ENCODE results near the gene PHACTR2.
"Not testable (repeated sequence)": the region's sequence is repeated elsewhere in the genome, so short reads cannot be mapped to it uniquely, and the experiment has no call there.

The PHACTR2 gene

GRCh38 chr6:143840595-143841265, 163.0 kb downstream of the PHACTR2 start:
- Mint-ChIP-seq H3K4me3 (no peak overlapping the region), H3K27me3 (ENCODE audit: low read depth) (no peaks in the 10 kb centered on the region), H3K9me3 (no peaks in the 10 kb centered on the region), H3K4me1 (ENCODE audit: low read depth) (peaks cover 9% of the 10 kb centered on the region), H3K27ac (no peak overlapping the region), H3K36me3 (ENCODE audit: low read depth) (peaks cover 14% of the 10 kb centered on the region)

DNA sequence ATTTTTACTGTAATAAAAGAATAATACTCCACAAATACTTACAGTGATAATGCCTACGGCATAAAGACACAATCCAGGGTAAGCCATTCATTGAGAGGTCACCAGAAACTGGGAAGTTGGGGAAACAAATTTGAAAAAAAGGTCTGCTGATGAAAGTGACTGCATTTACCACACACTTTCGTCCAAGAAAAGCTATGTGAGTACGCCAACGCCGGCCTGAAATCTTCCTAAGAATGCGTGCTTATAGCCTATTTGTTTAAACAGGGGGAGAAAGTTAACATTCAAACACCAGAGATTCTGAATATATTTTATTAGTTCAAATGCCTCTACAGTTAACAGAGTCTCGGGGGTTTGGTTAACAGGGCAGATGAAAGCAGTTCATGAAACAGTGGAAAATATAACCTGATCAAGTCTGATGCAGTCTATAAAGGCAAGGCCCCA, 164.7 kb downstream of the PHACTR2 start:
- Mint-ChIP-seq H3K4me3 (peak overlapping the region; percentile 96), H3K9me3 (no peaks in the 10 kb centered on the region), H3K27ac (peak overlapping the region; percentile 95), H3K27me3 (ENCODE audit: low read depth) (no peaks in the 10 kb centered on the region), H3K4me1 (ENCODE audit: low read depth) (peaks cover 13% of the 10 kb centered on the region), H3K36me3 (ENCODE audit: low read depth) (peaks cover 24% of the 10 kb centered on the region)

DNA sequence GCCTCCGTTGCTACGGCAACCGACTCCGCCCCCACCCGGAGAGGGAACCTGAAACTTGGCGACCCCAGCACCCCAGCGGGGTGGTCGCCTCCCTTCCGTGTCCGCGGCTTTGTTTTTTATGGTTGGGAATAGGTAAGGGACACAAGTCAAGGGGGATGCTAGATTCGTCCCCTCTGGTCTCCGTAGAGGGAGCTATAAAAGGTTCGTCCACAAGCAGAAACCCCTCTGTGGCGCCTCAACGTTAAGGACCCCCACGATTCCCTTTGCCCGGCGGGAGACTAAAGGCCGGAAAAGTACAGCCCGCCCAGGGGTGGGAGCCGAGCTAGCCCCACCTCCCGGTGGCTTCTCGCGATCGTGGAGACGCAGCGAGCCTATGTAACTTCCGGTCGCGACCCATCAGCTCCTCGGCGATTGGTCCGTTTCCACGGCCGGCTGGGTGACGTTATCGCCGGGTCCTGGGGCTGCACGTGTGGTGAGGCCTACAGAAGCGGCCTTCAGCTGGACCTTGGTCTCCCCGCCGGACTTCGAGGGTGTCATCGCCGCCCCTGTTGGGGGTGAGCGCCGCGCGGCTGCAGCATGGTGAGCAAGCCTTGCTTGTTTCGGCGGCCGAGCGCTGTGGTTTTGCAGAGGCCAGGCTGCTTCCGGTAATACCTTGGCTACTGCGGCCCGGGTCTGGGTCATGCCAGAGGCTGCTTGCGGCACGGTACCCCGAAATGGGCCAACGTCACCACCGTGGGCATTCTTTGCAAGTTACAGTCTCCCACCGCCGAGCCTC, 165.3 kb downstream of the PHACTR2 start, which contains the start of gene LTV1:
LTV1 (plus strand) TSS at position 437 of the 775 bp plus-strand sequence; CDS start at position 577, 140 bp downstream.
- peaks cover 13% of the 10 kb centered on the region for H3K4me1 Mint-ChIP-seq (ENCODE audit: low read depth)
- H3K9me3 Mint-ChIP-seq = no peaks in the 10 kb centered on the region
- H3K27ac Mint-ChIP-seq = peak within 1 kb of the TSS; percentile 95
- peaks cover 29% of the 10 kb centered on the region for H3K36me3 Mint-ChIP-seq (ENCODE audit: low read depth)
- peak within 1 kb of the TSS; percentile 96 for H3K4me3 Mint-ChIP-seq
- no peaks in the 10 kb centered on the region for H3K27me3 Mint-ChIP-seq (ENCODE audit: low read depth)

DNA sequence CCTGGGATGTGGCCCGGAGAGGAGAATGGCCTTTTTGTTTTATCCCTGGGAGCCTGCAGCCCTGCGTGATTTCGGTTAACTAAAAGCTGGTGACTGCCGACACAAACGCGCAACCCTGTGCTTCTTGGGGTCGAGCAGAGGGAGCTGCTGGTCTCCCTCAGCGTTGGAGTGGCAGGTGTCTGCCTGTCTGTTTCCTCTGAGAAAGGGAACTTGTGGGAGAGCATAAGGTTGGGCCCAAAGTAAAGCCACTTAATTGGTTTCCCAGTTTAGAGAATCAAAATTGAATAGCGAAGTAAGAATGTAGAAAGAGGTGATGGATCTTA, 165.9 kb downstream of the PHACTR2 start:
- Mint-ChIP-seq H3K9me3 (no peaks in the 10 kb centered on the region), H3K27me3 (ENCODE audit: low read depth) (no peaks in the 10 kb centered on the region), H3K27ac (peak overlapping the region; percentile 95), H3K4me1 (ENCODE audit: low read depth) (peaks cover 13% of the 10 kb centered on the region), H3K4me3 (peak overlapping the region; percentile 96), H3K36me3 (ENCODE audit: low read depth) (peaks cover 33% of the 10 kb centered on the region)

- H3K4me1 Mint-ChIP-seq (ENCODE audit: low read depth) = peaks cover 13% of the 10 kb centered on the region
- peak overlapping the region; percentile 95 for H3K27ac Mint-ChIP-seq
- peak overlapping the region; percentile 96 for H3K4me3 Mint-ChIP-seq
- H3K9me3 Mint-ChIP-seq = no peaks in the 10 kb centered on the region
- peaks cover 37% of the 10 kb centered on the region for H3K36me3 Mint-ChIP-seq (ENCODE audit: low read depth)
- no peaks in the 10 kb centered on the region for H3K27me3 Mint-ChIP-seq (ENCODE audit: low read depth)
Measured at GRCh38 chr6:143844006-143844405, 166.2 kb downstream of the PHACTR2 start.

- Mint-ChIP-seq H3K4me1 (ENCODE audit: low read depth) (peaks cover 13% of the 10 kb centered on the region), H3K36me3 (ENCODE audit: low read depth) (peaks cover 47% of the 10 kb centered on the region), H3K27ac (no peak overlapping the region), H3K4me3 (no peak overlapping the region), H3K27me3 (ENCODE audit: low read depth) (no peaks in the 10 kb centered on the region), H3K9me3 (no peaks in the 10 kb centered on the region)
Measured at GRCh38 chr6:143845033-143845432, 167.3 kb downstream of the PHACTR2 start.

DNA sequence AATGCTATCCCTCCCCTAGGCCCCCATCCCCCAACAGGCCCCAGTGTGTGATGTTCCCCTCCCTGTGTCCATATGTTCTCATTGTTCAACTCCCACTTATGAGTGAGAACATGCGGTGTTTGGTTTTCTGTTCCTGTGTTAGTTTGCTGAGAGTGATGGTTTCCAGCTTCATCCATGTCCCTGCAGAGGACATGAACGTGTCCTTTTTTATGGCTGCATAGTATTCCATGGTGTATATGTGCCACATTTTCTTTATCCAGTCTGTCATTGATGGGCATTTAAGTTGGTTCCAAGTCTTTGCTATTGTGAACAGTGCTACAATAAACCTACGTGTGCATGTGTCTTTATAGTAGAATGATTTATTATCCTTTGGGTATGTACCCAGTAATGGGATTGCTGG, 173.9 kb downstream of the PHACTR2 start:
- H3K27me3 Mint-ChIP-seq (ENCODE audit: low read depth); H3K4me1 Mint-ChIP-seq (ENCODE audit: low read depth); H3K4me3 Mint-ChIP-seq: not testable (repeated sequence)
- Mint-ChIP-seq H3K36me3 (ENCODE audit: low read depth) (peaks cover 88% of the 10 kb centered on the region), H3K9me3 (peaks cover 13% of the 10 kb centered on the region), H3K27ac (peak overlapping the region; percentile 29)

GRCh38 chr6:143855057-143855456, 177.3 kb downstream of the PHACTR2 start:
- H3K4me1 Mint-ChIP-seq (ENCODE audit: low read depth) = peaks cover 12% of the 10 kb centered on the region
- not testable (repeated sequence) for H3K4me3 Mint-ChIP-seq; H3K27ac Mint-ChIP-seq; H3K27me3 Mint-ChIP-seq (ENCODE audit: low read depth)
- peaks cover 91% of the 10 kb centered on the region for H3K36me3 Mint-ChIP-seq (ENCODE audit: low read depth)
- peaks cover 13% of the 10 kb centered on the region for H3K9me3 Mint-ChIP-seq

DNA sequence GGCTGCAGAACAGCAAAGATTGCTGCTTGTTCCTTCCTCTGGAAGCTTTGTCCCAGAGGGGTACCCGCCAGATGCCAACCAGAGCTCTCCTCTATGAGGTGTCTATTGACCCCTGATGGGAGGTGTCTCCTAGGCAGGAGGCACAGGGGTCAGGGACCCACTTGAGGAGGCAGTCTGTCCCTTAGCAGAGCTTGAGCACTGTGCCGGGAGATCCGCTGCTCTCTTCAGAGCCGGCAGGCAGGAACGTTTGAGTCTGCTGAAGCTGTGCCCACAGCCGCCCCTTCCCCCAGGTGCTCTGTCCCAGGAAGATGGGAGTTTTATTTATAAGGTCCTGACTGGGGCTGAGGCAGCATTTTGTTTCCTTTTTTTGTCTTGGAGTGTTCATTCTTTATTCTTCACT, 179.0 kb downstream of the PHACTR2 start:
- not testable (repeated sequence) for H3K27me3 Mint-ChIP-seq (ENCODE audit: low read depth); H3K4me3 Mint-ChIP-seq; H3K9me3 Mint-ChIP-seq; H3K27ac Mint-ChIP-seq
- Mint-ChIP-seq H3K36me3 (ENCODE audit: low read depth) (peaks cover 84% of the 10 kb centered on the region), H3K4me1 (ENCODE audit: low read depth) (peaks cover 12% of the 10 kb centered on the region)

- no peak overlapping the region for H3K27ac Mint-ChIP-seq
- peaks cover 8% of the 10 kb centered on the region for H3K9me3 Mint-ChIP-seq
- peaks cover 12% of the 10 kb centered on the region for H3K4me1 Mint-ChIP-seq (ENCODE audit: low read depth)
- H3K36me3 Mint-ChIP-seq (ENCODE audit: low read depth) = peaks cover 77% of the 10 kb centered on the region
- no peaks in the 10 kb centered on the region for H3K27me3 Mint-ChIP-seq (ENCODE audit: low read depth)
- H3K4me3 Mint-ChIP-seq = no peak overlapping the region
Measured at GRCh38 chr6:143857651-143858050, 179.9 kb downstream of the PHACTR2 start.

DNA sequence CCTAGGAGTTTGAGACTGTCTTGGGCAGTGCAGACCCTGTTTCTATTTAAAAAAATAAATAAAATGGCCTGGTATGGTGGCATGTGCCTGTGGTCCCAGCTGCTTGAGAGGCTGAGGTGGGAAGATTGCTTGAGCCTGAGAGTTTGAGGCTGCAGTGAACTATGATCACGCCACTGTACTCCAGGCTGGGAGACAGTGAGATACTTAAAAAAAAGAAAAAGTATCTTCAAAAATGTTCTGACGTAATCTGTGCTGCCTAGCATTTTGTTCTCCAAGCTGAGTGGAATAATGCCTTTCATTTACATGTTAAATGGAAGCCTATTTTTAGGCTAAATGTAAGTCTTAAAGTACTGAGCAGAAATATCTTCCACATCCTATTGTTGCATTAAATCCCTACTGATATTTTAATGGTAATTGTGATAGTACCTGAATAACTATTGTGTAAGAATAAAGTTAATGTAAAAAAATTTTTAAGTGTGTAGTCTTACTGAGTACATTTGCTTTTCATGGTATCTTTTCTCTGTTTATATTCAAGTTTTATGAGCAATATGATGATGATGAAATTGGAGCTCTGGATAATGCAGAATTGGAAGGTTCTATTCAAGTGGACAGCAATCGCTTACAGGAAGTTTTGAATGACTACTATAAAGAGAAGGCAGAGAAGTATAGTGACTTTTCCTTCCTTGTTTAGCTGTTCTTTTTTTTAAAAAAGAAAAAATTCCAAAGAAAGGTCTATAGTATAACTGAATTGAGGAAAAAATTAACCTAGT, 182.3 kb downstream of the PHACTR2 start:
- Mint-ChIP-seq H3K4me1 (ENCODE audit: low read depth) (peaks cover 6% of the 10 kb centered on the region), H3K27ac (no peak overlapping the region)

DNA sequence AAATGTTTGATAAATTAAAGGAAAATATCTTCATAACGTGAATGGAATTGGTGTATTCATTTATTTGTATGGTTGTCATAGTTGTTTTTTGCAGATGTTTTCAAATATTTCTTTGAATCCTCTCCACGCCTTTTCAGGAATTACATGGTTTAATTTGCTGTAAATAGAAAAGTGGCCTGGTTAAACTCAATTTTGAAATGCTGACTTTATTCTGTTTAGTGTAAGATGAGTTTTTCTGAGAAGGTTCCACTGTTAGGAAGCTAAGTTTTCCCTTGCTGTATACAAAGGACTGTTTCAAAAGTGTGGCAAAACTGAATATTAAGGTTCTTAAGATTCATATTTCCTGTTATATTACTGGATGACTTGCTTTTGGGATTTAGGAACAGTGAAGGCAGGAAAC, 186.0 kb downstream of the PHACTR2 start:
- H3K4me1 Mint-ChIP-seq (ENCODE audit: low read depth) = no peaks in the 10 kb centered on the region
- no peak overlapping the region for H3K27ac Mint-ChIP-seq
- peaks cover 5% of the 10 kb centered on the region for H3K9me3 Mint-ChIP-seq
- H3K4me3 Mint-ChIP-seq = no peak overlapping the region
- no peaks in the 10 kb centered on the region for H3K27me3 Mint-ChIP-seq (ENCODE audit: low read depth)
- H3K36me3 Mint-ChIP-seq (ENCODE audit: low read depth) = peaks cover 45% of the 10 kb centered on the region

More for the DNA sequence above, 182.3 kb downstream of the PHACTR2 start:
- H3K4me3 Mint-ChIP-seq = no peak overlapping the region
- H3K36me3 Mint-ChIP-seq (ENCODE audit: low read depth) = peaks cover 68% of the 10 kb centered on the region
- H3K27me3 Mint-ChIP-seq (ENCODE audit: low read depth) = no peaks in the 10 kb centered on the region
- no peaks in the 10 kb centered on the region for H3K9me3 Mint-ChIP-seq

- peaks cover 6% of the 10 kb centered on the region for H3K9me3 Mint-ChIP-seq
- no peak within 1 kb of the TSS for H3K4me3 Mint-ChIP-seq
- H3K27ac Mint-ChIP-seq = no peak within 1 kb of the TSS
- peaks cover 40% of the 10 kb centered on the region for H3K36me3 Mint-ChIP-seq (ENCODE audit: low read depth)
- no peaks in the 10 kb centered on the region for H3K4me1 Mint-ChIP-seq (ENCODE audit: low read depth)
- no peaks in the 10 kb centered on the region for H3K27me3 Mint-ChIP-seq (ENCODE audit: low read depth)
Measured at GRCh38 chr6:143864234-143864633, 186.5 kb downstream of the PHACTR2 start, which contains the start of gene ZC2HC1B. Gene ZC2HC1B, plus strand, starts transcription at chr6:143864474. Its CDS starts 66 bp downstream, at chr6:143864540.

GRCh38 chr6:143867236-143867635, 189.5 kb downstream of the PHACTR2 start:
- Mint-ChIP-seq H3K4me3 (no peak overlapping the region), H3K27ac (no peak overlapping the region), H3K4me1 (ENCODE audit: low read depth) (no peaks in the 10 kb centered on the region), H3K36me3 (ENCODE audit: low read depth) (peaks cover 24% of the 10 kb centered on the region), H3K9me3 (peaks cover 10% of the 10 kb centered on the region), H3K27me3 (ENCODE audit: low read depth) (no peaks in the 10 kb centered on the region)

Data from T-helper 1 cell treated with Interleukin-12 subunit alpha and Interleukin-12 subunit beta and Interleukin-4 antibody, amounts not matched to agents 30 μg/mL and 1 μg/mL, for 36 hours (primary cell).